ENCODE data around the gene PDZD7. TPM values are rescaled to one million over a fixed set of nuclear protein-coding genes. Genes with fewer than 3 reads are reported as not detected.

The PDZD7 gene
- total RNA-seq, 1 donor from 2014 or later: not detected

DNA sequence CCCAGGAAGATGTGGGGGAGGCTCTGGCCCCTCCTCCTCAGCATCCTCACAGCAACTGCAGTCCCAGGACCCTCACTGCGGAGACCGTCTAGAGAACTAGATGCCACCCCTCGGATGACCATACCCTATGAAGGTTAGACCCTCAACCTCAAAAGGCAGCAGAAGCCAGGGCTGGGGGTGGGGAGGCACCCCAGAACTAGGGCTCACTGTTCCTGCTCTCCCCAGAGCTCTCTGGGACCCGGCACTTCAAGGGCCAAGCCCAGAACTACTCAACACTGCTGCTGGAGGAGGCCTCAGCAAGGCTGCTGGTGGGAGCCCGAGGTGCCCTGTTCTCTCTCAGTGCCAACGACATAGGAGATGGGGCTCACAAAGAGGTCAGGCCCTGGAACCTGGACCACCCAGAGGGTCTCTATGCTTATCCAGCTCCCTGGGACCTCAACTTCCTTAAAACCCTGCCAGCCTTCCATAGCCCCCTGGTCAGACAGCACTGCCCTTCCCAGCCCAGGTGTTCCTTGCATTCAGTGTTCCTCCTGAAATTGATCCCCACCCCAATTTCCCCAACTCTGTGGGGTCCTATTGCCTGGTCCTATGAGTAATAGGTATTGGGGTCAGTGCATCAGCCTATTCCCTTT is 57.9 kb downstream of the PDZD7 start:
- H3K36me3 Mint-ChIP-seq: no peaks in the 10 kb centered on the region
- no peaks in the 10 kb centered on the region for H3K79me2 ChIP-seq (ENCODE audit: low read depth)
- no peaks in the 10 kb centered on the region for H3K9me3 Mint-ChIP-seq
- H3K27ac Mint-ChIP-seq: no peak overlapping the region
- no peaks in the 10 kb centered on the region for H3K36me3 ChIP-seq
- H3K4me1 ChIP-seq: peaks cover 13% of the 10 kb centered on the region
- H3K27me3 Mint-ChIP-seq (ENCODE audit: insufficient read depth, low read depth): peaks cover 14% of the 10 kb centered on the region
- H2AFZ ChIP-seq (replicated peaks): no peak overlapping the region
- no peak overlapping the region for H3K4me2 ChIP-seq
- H3K27me3 ChIP-seq: peaks cover 19% of the 10 kb centered on the region
- peaks cover 31% of the 10 kb centered on the region for H3K4me1 Mint-ChIP-seq
- H4K20me1 ChIP-seq (ENCODE audit: low read depth): peaks cover 4% of the 10 kb centered on the region
- no peak for DNase-seq (ENCODE audit: low spot score)
- H3K9me3 ChIP-seq (ENCODE audit: low read depth): no peaks in the 10 kb centered on the region
- peaks cover 31% of the 10 kb centered on the region for H3F3A ChIP-seq (ENCODE audit: low read depth)
- no peak overlapping the region for H3K27ac ChIP-seq
- H3K4me3 ChIP-seq: no peak overlapping the region
- peak overlapping the region; percentile 53 for H3K4me3 Mint-ChIP-seq
- TF ChIP-seq EZH2phosphoT487 (IDR thresholded peaks at IDR 0.05): no peak
- TF ChIP-seq, protein P1, sequence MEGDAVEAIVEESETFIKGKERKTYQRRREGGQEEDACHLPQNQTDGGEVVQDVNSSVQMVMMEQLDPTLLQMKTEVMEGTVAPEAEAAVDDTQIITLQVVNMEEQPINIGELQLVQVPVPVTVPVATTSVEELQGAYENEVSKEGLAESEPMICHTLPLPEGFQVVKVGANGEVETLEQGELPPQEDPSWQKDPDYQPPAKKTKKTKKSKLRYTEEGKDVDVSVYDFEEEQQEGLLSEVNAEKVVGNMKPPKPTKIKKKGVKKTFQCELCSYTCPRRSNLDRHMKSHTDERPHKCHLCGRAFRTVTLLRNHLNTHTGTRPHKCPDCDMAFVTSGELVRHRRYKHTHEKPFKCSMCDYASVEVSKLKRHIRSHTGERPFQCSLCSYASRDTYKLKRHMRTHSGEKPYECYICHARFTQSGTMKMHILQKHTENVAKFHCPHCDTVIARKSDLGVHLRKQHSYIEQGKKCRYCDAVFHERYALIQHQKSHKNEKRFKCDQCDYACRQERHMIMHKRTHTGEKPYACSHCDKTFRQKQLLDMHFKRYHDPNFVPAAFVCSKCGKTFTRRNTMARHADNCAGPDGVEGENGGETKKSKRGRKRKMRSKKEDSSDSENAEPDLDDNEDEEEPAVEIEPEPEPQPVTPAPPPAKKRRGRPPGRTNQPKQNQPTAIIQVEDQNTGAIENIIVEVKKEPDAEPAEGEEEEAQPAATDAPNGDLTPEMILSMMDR (IDR thresholded peaks at IDR 0.05): no peak
- TF ChIP-seq EZH2 (IDR thresholded peaks at IDR 0.05): no peak
- H3K9ac ChIP-seq: no peak overlapping the region

DNA sequence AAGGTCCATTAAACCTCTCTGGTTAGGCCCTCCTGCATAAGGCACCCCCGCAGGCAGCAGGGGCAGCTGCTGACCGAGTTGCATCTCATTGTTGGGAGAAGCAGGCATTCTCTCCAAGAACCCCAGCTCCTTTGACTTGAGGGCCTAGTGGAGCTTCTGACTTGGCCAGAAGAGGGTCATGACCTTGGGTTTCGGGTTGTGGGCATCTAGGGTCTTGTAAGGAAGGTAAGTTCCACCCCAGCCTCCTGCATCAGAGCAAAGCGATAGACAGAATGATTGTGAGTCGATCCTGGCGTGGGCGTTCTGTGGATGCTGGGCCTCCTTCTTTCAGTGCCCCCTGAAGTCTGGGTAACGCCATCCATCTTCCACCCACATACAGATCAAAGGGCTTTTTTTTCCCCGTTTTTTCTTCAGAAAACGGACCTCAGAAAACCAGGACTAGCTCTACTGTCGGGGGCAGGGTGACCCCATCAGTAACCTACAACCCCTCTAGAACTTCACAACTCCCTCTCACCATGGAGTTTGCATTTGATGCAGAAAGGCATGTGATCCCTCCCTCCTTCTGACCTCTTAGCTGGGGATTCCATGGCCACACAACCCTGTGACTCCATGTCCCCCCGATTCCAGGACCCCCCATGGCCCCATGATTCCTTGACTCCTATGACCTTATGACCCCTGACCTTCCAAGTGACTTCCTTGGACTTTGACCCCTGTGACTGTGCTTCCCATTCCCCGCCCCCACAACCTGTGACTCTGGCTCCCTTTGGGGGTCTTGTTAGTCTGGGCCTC is 58.6 kb downstream of the PDZD7 start:
- DNase-seq (ENCODE audit: low spot score): no peak
- TF ChIP-seq EZH2 (IDR thresholded peaks at IDR 0.05) (no peak), EZH2phosphoT487 (IDR thresholded peaks at IDR 0.05) (no peak)
- TF ChIP-seq, protein P1 (IDR thresholded peaks at IDR 0.05): no peak
- Mint-ChIP-seq H3K9me3 (no peaks in the 10 kb centered on the region), H3K27ac (no peak overlapping the region), H3K36me3 (no peaks in the 10 kb centered on the region), H3K4me1 (peaks cover 31% of the 10 kb centered on the region), H3K27me3 (ENCODE audit: insufficient read depth, low read depth) (peaks cover 14% of the 10 kb centered on the region), H3K4me3 (peak overlapping the region; percentile 53)
- Histone ChIP-seq H3K27ac (no peak overlapping the region), H3K9ac (no peak overlapping the region), H3K4me3 (no peak overlapping the region), H3K27me3 (peaks cover 20% of the 10 kb centered on the region), H3K4me2 (peak overlapping the region; percentile 27), H2AFZ (replicated peaks) (no peak overlapping the region), H3K4me1 (peaks cover 13% of the 10 kb centered on the region), H3K9me3 (ENCODE audit: low read depth) (no peaks in the 10 kb centered on the region), H3F3A (ENCODE audit: low read depth) (peaks cover 33% of the 10 kb centered on the region), H3K36me3 (no peaks in the 10 kb centered on the region), H4K20me1 (ENCODE audit: low read depth) (peaks cover 4% of the 10 kb centered on the region), H3K79me2 (ENCODE audit: low read depth) (no peaks in the 10 kb centered on the region)

DNA sequence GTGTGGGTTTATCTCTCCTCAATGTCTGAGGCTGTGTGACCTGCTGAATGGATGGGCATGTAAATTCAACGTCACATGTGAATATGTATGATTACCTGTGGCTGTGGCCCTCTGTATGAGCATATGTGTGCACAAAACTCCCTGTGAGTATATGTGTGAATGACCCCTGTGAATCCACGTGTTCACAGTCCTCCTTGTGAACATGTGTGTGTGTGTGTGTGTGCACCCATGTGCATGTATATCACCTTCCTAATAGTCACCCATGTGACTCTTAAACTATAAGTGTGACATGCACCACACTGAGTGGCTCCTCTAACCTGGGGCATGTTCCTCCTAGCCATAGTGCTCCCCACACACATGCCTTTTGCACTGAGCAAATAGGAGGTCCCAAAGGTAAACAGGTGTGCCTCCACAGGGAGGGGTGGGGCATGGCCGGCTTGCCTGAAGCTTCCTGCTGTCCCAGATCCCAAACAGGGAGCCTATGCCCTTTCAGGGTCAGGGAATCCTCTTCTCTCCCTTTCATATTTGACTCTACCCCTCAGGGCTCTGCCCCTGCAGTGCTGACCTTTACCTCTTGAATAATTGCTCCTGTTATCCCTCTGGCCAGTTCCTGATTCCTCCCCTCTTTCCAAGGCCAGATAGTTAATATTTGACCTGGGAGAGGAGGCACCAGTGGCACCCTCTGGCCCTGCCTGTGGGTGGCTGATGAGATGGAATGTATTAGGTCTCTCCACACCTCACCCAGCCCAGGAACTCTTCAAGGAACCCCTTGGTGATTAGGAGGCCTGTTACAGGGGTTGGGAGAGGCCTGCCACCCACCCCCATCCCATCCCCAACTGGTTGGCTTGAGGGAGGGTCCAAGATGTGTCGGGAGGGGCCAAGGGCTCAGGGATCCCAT is 59.8 kb downstream of the PDZD7 start:
- H3K9ac ChIP-seq: no peak overlapping the region
- no peak overlapping the region for H3K4me3 ChIP-seq
- no peak overlapping the region for H3K4me2 ChIP-seq
- Mint-ChIP-seq H3K9me3 (no peaks in the 10 kb centered on the region), H3K4me3 (peak overlapping the region; percentile 85), H3K4me1 (peaks cover 31% of the 10 kb centered on the region), H3K27me3 (ENCODE audit: insufficient read depth, low read depth) (peaks cover 14% of the 10 kb centered on the region), H3K27ac (no peak overlapping the region), H3K36me3 (no peaks in the 10 kb centered on the region)
- no peak for DNase-seq (ENCODE audit: low spot score)
- no peak overlapping the region for H3K27ac ChIP-seq
- no peak overlapping the region for H2AFZ ChIP-seq (replicated peaks)
- H3K9me3 ChIP-seq (ENCODE audit: low read depth): no peaks in the 10 kb centered on the region
- H3F3A ChIP-seq (ENCODE audit: low read depth): peaks cover 33% of the 10 kb centered on the region
- no peaks in the 10 kb centered on the region for H3K79me2 ChIP-seq (ENCODE audit: low read depth)
- H3K4me1 ChIP-seq: peaks cover 13% of the 10 kb centered on the region
- TF ChIP-seq EZH2phosphoT487 (IDR thresholded peaks at IDR 0.05) (no peak), EZH2 (IDR thresholded peaks at IDR 0.05) (no peak)
- TF ChIP-seq, protein P1 (IDR thresholded peaks at IDR 0.05): no peak
- H3K27me3 ChIP-seq: peaks cover 20% of the 10 kb centered on the region
- H4K20me1 ChIP-seq (ENCODE audit: low read depth): peaks cover 4% of the 10 kb centered on the region
- no peaks in the 10 kb centered on the region for H3K36me3 ChIP-seq
